ENCODE results near the gene PARN. TPM values are rescaled to one million over a fixed set of nuclear protein-coding genes. Genes with fewer than 3 reads are reported as not detected.

The PARN gene
- total RNA-seq, 1 experiment from 2014 or later: 57.8 TPM

GRCh38 chr16:14473488-14473887 lies 156.6 kb downstream of the PARN start:
- Histone ChIP-seq H3K36me3 (ENCODE audit: control insufficient read depth, insufficient read depth, low read length) (no peaks in the 10 kb centered on the region), H3K9me3 (ENCODE audit: control insufficient read depth, insufficient read depth, low read depth, low read length) (peaks cover 3% of the 10 kb centered on the region; the same call in 1 of the 2 replicates), H3K27ac (ENCODE audit: low read length) (no peak overlapping the region), H3K4me3 (ENCODE audit: low read depth in 2 of 2, low read length in 2 of 2) (no peak overlapping the region), H3K4me1 (ENCODE audit: control insufficient read depth, insufficient read depth, low read length) (peaks cover 12% of the 10 kb centered on the region), H3K27me3 (ENCODE audit: control insufficient read depth, insufficient read depth, low read length) (no peaks in the 10 kb centered on the region)
- DNase-seq (ENCODE audit: low read depth, low spot score): no peak
- TF ChIP-seq REST (IDR thresholded peaks at IDR 0.05; ENCODE audit: insufficient read depth in 1 of 2, low read depth in 2 of 2, low read length in 1 of 2): no peak
- no peak for TF ChIP-seq TCF7L2 (IDR thresholded peaks at IDR 0.05; ENCODE audit: low read depth, low read length)
- TF ChIP-seq SIN3A (IDR thresholded peaks at IDR 0.05; ENCODE audit: borderline replicate concordance, insufficient read depth, low read depth, low read length): no peak
- no peak for TF ChIP-seq POLR2AphosphoS5 (IDR thresholded peaks at IDR 0.05; ENCODE audit: low read depth, low read length)
- TF ChIP-seq CTCF (IDR thresholded peaks at IDR 0.05): no peak
- intact Hi-C loops (cut with micrococcal nuclease; ENCODE audit: unreplicated experiment) (no loop called here), in situ Hi-C loops (cut with HindIII; ENCODE audit: low pct_unique_long_range_greater_than_20kb, low sequenced_read_pairs) (no loop called here)
- no peak for ATAC-seq
- CTCF ChIA-PET: no interaction called here
- BruUV-seq (replicated peaks): no TSS peak
- POLR2A ChIA-PET: no interaction called here

- DNase-seq (ENCODE audit: low read depth, low spot score) (no peak), ATAC-seq (no peak)
- Histone ChIP-seq H3K4me1 (ENCODE audit: control insufficient read depth, insufficient read depth, low read length) (peaks cover 12% of the 10 kb centered on the region), H3K36me3 (ENCODE audit: control insufficient read depth, insufficient read depth, low read length) (no peaks in the 10 kb centered on the region), H3K27me3 (ENCODE audit: control insufficient read depth, insufficient read depth, low read length) (no peaks in the 10 kb centered on the region), H3K27ac (ENCODE audit: low read length) (no peak overlapping the region), H3K4me3 (ENCODE audit: low read depth in 2 of 2, low read length in 2 of 2) (no peak overlapping the region), H3K9me3 (ENCODE audit: control insufficient read depth, insufficient read depth, low read depth, low read length) (no peaks in the 10 kb centered on the region)
- POLR2A ChIA-PET: no interaction called here
- intact Hi-C loops (cut with micrococcal nuclease; ENCODE audit: unreplicated experiment): no loop called here
- TF ChIP-seq POLR2AphosphoS5 (IDR thresholded peaks at IDR 0.05; ENCODE audit: low read depth, low read length) (no peak), REST (IDR thresholded peaks at IDR 0.05; ENCODE audit: insufficient read depth in 1 of 2, low read depth in 2 of 2, low read length in 1 of 2) (no peak), SIN3A (IDR thresholded peaks at IDR 0.05; ENCODE audit: borderline replicate concordance, insufficient read depth, low read depth, low read length) (no peak), TCF7L2 (IDR thresholded peaks at IDR 0.05; ENCODE audit: low read depth, low read length) (no peak), CTCF (IDR thresholded peaks at IDR 0.05) (no peak)
- TSS peak; percentile 7 for BruUV-seq (replicated peaks)
- in situ Hi-C loops (cut with HindIII; ENCODE audit: low pct_unique_long_range_greater_than_20kb, low sequenced_read_pairs): no loop called here
- CTCF ChIA-PET: no interaction called here
These were observed 157.7 kb downstream of the PARN start for GRCh38 chr16:14472357-14472756.
